G401 (cell line): ENCODE data around the gene ZSCAN30. TPM values are rescaled to one million over a fixed set of nuclear protein-coding genes. Genes with fewer than 3 reads are reported as not detected.

ENCODE experiments used
- DNase-seq: peaks from one replicate; pipeline ENCODE4 v3.0.0-alpha.2; 2015; ENCODE audit warnings: low spot score
- in situ Hi-C: cut with HindIII; loops from 2 replicates; pipeline ENCODE4 v1.10.0; 2016; ENCODE audit warnings: low sequenced_read_pairs, mixed read lengths
- total RNA-seq: library from RNA; depleted of rRNA; stranded (reverse); fragments of >200 nt; shearing (Covaris generic); gene quantifications from 2 replicates; pipeline ENCODE4 v1.2.3, GENCODE V29; 2014; rRNA removed

ZSCAN30 gene
- total RNA-seq: 18.4 and 18.6 TPM in 2 replicates

- peak; percentile 96 for DNase-seq
- in situ Hi-C loops: no loop called here
Observed at GRCh38 chr18:35290094-35290735, at the start of gene ZSCAN30. Gene ZSCAN30, minus strand, starts transcription at chr18:35290229. Its CDS starts 25,877 bp downstream, at chr18:35264352.

- in situ Hi-C loops: no loop called here
- DNase-seq: no peak
Observed at GRCh38 chr18:35337286-35337685, 47.3 kb upstream of the ZSCAN30 start.

GRCh38 chr18:35335866-35336265, 45.8 kb upstream of the ZSCAN30 start:
- DNase-seq: no peak
- in situ Hi-C loops: no loop called here

GRCh38 chr18:35334821-35335220, 44.8 kb upstream of the ZSCAN30 start:
- no peak for DNase-seq
- in situ Hi-C loops: no loop called here

GRCh38 chr18:35334212-35334611, 44.2 kb upstream of the ZSCAN30 start:
- no peak for DNase-seq
- in situ Hi-C loops: no loop called here

GRCh38 chr18:35331367-35332087, 41.5 kb upstream of the ZSCAN30 start:
- in situ Hi-C loops: no loop called here
- no peak for DNase-seq

GRCh38 chr18:35328868-35329267, 38.8 kb upstream of the ZSCAN30 start:
- in situ Hi-C loops: no loop called here
- no peak for DNase-seq

- in situ Hi-C loops: no loop called here
- no peak for DNase-seq
Observed at GRCh38 chr18:35326695-35327387, 36.8 kb upstream of the ZSCAN30 start.

- in situ Hi-C loops: no loop called here
Observed at GRCh38 chr18:35324926-35325655, 35.1 kb upstream of the ZSCAN30 start.

GRCh38 chr18:35322486-35323458, 32.7 kb upstream of the ZSCAN30 start:
- in situ Hi-C loops: no loop called here

More at GRCh38 chr18:35324926-35325655, 35.1 kb upstream of the ZSCAN30 start:
- DNase-seq: no peak

GRCh38 chr18:35311496-35311895, 21.5 kb upstream of the ZSCAN30 start:
- no peak for DNase-seq
- in situ Hi-C loops: no loop called here

More at GRCh38 chr18:35322486-35323458, 32.7 kb upstream of the ZSCAN30 start:
- DNase-seq: no peak

GRCh38 chr18:35306588-35307250, 16.7 kb upstream of the ZSCAN30 start:
- no peak for DNase-seq
- in situ Hi-C loops: no loop called here

- in situ Hi-C loops: no loop called here
- DNase-seq: no peak
Observed at GRCh38 chr18:35303610-35304009, 13.6 kb upstream of the ZSCAN30 start.

GRCh38 chr18:35296060-35296459, 6.0 kb upstream of the ZSCAN30 start:
- DNase-seq: no peak
- in situ Hi-C loops: no loop called here

GRCh38 chr18:35291166-35291565, 1.1 kb upstream of the ZSCAN30 start:
- in situ Hi-C loops: no loop called here
- DNase-seq: no peak

GRCh38 chr18:35289727-35290093, 319 bp downstream of the ZSCAN30 start:
- in situ Hi-C loops: no loop called here
- DNase-seq: no peak

- no peak for DNase-seq
- in situ Hi-C loops: no loop called here
Observed at GRCh38 chr18:35289293-35289692, 736 bp downstream of the ZSCAN30 start.

- in situ Hi-C loops: no loop called here
- DNase-seq: peak; percentile 91
Observed at GRCh38 chr18:35284841-35285240, 5.2 kb downstream of the ZSCAN30 start.
